Lung (tissue), 12 donors: ENCODE data around the gene PCF11. TPM values are rescaled to one million over a fixed set of nuclear protein-coding genes. Genes with fewer than 3 reads are reported as not detected.

Experiments used
- ATAC-seq: fragments of 200-7000 bp; cut with Tn5 transposase; one replicate; pipeline ENCODE4 v1.9.1; 2020; ENCODE audit warnings: moderate number of reproducible peaks; ENCODE audit not compliant: insufficient read depth, low FRiP score
- DNase-seq, 3 donors: peaks; one replicate each; pipeline ENCODE4 v3.0.0-alpha.2; 2013 to 2017
- H3K27ac ChIP-seq, 2 donors: one replicate each; pipeline ENCODE4 v1.5.1; 2013; ENCODE audit warnings: mild to moderate bottlenecking in 2 of 2, moderate library complexity in 2 of 2, control low read depth in 1 of 2, inconsistent platforms in 1 of 2, low read depth in 1 of 2, low read length in 1 of 2
- H3K27me3 ChIP-seq, 3 donors: one replicate each; pipeline ENCODE4 v1.5.1; 2013; ENCODE audit warnings: low read length in 2 of 3; ENCODE audit not compliant: control insufficient read depth in 3 of 3, insufficient read depth in 3 of 3
- H3K36me3 ChIP-seq, 4 donors: one replicate each; pipeline ENCODE4 v1.5.1; 2013; ENCODE audit warnings: low read length in 4 of 4, mild to moderate bottlenecking in 1 of 4, moderate library complexity in 1 of 4; ENCODE audit not compliant: control insufficient read depth in 4 of 4, insufficient read depth in 4 of 4
- H3K4me1 ChIP-seq, 5 donors: one replicate each; pipeline ENCODE4 v1.5.1; 2013; ENCODE audit warnings: low read length in 5 of 5, mild to moderate bottlenecking in 2 of 5, moderate library complexity in 1 of 5; ENCODE audit not compliant: control insufficient read depth in 5 of 5, insufficient read depth in 5 of 5
- H3K4me3 ChIP-seq: one replicate; pipeline ENCODE4 v1.5.1; 2013; ENCODE audit warnings: mild to moderate bottlenecking, control low read depth, moderate library complexity
- H3K9ac ChIP-seq, 2 donors: one replicate each; pipeline ENCODE4 v1.5.1; 2013; ENCODE audit warnings: low read length in 2 of 2, control low read depth in 1 of 2; ENCODE audit not compliant: insufficient read depth in 1 of 2
- H3K9me3 ChIP-seq, 4 donors: one replicate each; pipeline ENCODE4 v1.5.1; 2013; ENCODE audit warnings: low read length in 3 of 4, mild to moderate bottlenecking in 1 of 4, moderate library complexity in 1 of 4; ENCODE audit not compliant: control insufficient read depth in 4 of 4, insufficient read depth in 3 of 4
- CTCF ChIP-seq: IDR thresholded peaks from 2 replicates; pipeline ENCODE4 v1.5.1; 2012; ENCODE audit warnings: mild to moderate bottlenecking; ENCODE audit errors: control extremely low read depth, extremely low read depth
- WGBS, 2 donors: extraction: QIAGEN DNeasy Blood & Tissue Kit; methylation state at CpG; one replicate each; pipeline ENCODE4 v1.1.7; 2013; 5-methylcytosine and 5-hydroxymethylcytosine counted together
- polyA plus RNA-seq, 2 donors: library from polyadenylated mRNA; stranded (reverse); fragments of 200-250 nt; gene quantifications; one replicate each; pipeline ENCODE4 v1.2.1, GENCODE V29; 2013
- total RNA-seq, 2 donors: library from RNA; depleted of rRNA in 1 of 2; stranded (reverse); fragments of >200 nt in 1 of 2; gene quantifications; one replicate each; pipeline ENCODE4 v1.2.1, GENCODE V29; 2014 to 2021
- donor health status: control.
- donor health status: control.
- donor health status: Bipolar disorder and iron deficiency.
- donor health status: healthy.
- donor health status: DM: yes; HTN: yes; CAD: no.

The PCF11 gene
- total and polyA plus RNA-seq, 4 donors = 28.9 to 63.3 (median 45.0) TPM

GRCh38 chr11:83151274-83151977, 5.5 kb upstream of the PCF11 start:
- TF ChIP-seq CTCF = no peak
- no peaks in the 10 kb centered on the region for H3K36me3 ChIP-seq
- H3K27me3 ChIP-seq = no peaks in the 10 kb centered on the region
- H3K27ac ChIP-seq = no peak overlapping the region
- no peak overlapping the region for H3K9ac ChIP-seq
- H3K4me3 ChIP-seq = no peak overlapping the region
- peaks cover 0 to 2% (median 0%) of the 10 kb centered on the region in 5 donors for H3K4me1 ChIP-seq
- DNase-seq (no peak), ATAC-seq (no peak)
- no peaks in the 10 kb centered on the region for H3K9me3 ChIP-seq
- WGBS, 2 donors = 89 to 96% methylated on average over 10 of the region's 10 CpGs

GRCh38 chr11:83152264-83152663, 4.7 kb upstream of the PCF11 start:
- peaks cover 0 to 2% (median 0%) of the 10 kb centered on the region in 5 donors for H3K4me1 ChIP-seq
- DNase-seq (no peak), ATAC-seq (no peak)
- TF ChIP-seq CTCF = no peak
- H3K27me3 ChIP-seq = no peaks in the 10 kb centered on the region
- 94% methylated on average over 2 of the region's 2 CpGs for WGBS, 2 donors
- H3K27ac ChIP-seq = no peak overlapping the region
- no peak overlapping the region for H3K4me3 ChIP-seq
- H3K9ac ChIP-seq = no peak overlapping the region
- peaks cover 0 to 2% (median 0%) of the 10 kb centered on the region in 4 donors for H3K36me3 ChIP-seq
- no peaks in the 10 kb centered on the region for H3K9me3 ChIP-seq

GRCh38 chr11:83153764-83154163, 3.2 kb upstream of the PCF11 start:
- no peaks in the 10 kb centered on the region for H3K9me3 ChIP-seq
- WGBS, 2 donors = 93 to 95% methylated on average over 6 of the region's 6 CpGs
- no peak for TF ChIP-seq CTCF

More at GRCh38 chr11:83153764-83154163, 3.2 kb upstream of the PCF11 start:
- H3K27me3 ChIP-seq = no peaks in the 10 kb centered on the region
- peaks cover 0 to 9% (median 0%) of the 10 kb centered on the region in 4 donors for H3K36me3 ChIP-seq
- no peak overlapping the region for H3K9ac ChIP-seq
- no peak for DNase-seq
- no peak for ATAC-seq
- H3K27ac ChIP-seq = no peak overlapping the region
- H3K4me3 ChIP-seq = no peak overlapping the region
- H3K4me1 ChIP-seq = no peaks in the 10 kb centered on the region
